ENCODE results near the gene ARRDC1.

- no peak for TF ChIP-seq POLR2AphosphoS5 (IDR thresholded peaks at IDR 0.05; ENCODE audit: low read depth)
- TF ChIP-seq CTCF (IDR thresholded peaks at IDR 0.05; ENCODE audit: insufficient read depth, low read length) = no peak
- no peak for TF ChIP-seq REST (IDR thresholded peaks at IDR 0.05; ENCODE audit: insufficient replicate concordance, low read depth)
Measured at GRCh38 chr9:137664676-137665075, 59.2 kb downstream of the ARRDC1 start.

All from HL-60 (cell line).